ENCODE data around the gene NAPEPLD. TPM values are rescaled to one million over a fixed set of nuclear protein-coding genes. Genes with fewer than 3 reads are reported as not detected.
"Not testable (repeated sequence)": the region's sequence is repeated elsewhere in the genome, so short reads cannot be mapped to it uniquely, and the experiment has no call there.

The NAPEPLD gene
- total and polyA plus RNA-seq, 7 donors: 11.0 to 26.8 (median 12.2) TPM

- H3K9me3 ChIP-seq; H3K4me1 ChIP-seq; DNase-seq; H3K27me3 ChIP-seq; H3K36me3 ChIP-seq; intact Hi-C loops (cut with DNase I); H3K27ac ChIP-seq; H3K4me3 ChIP-seq: not testable (repeated sequence)
- 81 to 86% methylated on average over 8 of the region's 8 CpGs for WGBS, 2 donors
Measured at GRCh38 chr7:103155331-103156024, 6.6 kb upstream of the NAPEPLD start.

DNA sequence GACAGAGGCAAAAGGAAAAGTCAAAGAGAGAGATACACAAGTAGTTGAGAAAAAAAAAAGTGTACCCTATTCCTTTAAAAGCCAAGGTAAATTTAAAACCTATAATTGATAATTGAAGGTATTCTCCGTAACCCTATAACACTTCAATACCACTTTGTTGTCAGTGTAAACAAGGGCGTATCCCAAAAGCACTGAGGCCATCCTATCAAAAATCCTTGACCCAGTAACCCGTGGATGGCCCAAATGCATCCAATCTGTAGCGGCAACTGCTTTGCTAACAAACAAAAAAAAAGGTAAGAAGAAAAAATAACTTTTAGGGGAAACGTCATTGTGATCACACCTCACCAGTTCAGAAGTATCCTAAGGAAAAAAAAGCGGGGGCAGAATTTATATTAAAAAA is 5.1 kb upstream of the NAPEPLD start:
- H3K4me1 ChIP-seq: peaks cover 0 to 5% (median 2%) of the 10 kb centered on the region in 4 donors
- H3K36me3 ChIP-seq: no peaks in the 10 kb centered on the region
- WGBS, 2 donors: 35 to 80% methylated on average over 6 of the region's 6 CpGs
- intact Hi-C loops (cut with DNase I): no loop called here
- H3K9me3 ChIP-seq: no peaks in the 10 kb centered on the region
- H3K27ac ChIP-seq: no peak overlapping the region
- no peak overlapping the region for H3K4me3 ChIP-seq
- no peaks in the 10 kb centered on the region for H3K27me3 ChIP-seq
- TF ChIP-seq EP300 (IDR thresholded peaks at IDR 0.05) (no peak), POLR2A (IDR thresholded peaks at IDR 0.05) (no peak), POLR2AphosphoS5 (IDR thresholded peaks at IDR 0.05) (no peak), CTCF (IDR thresholded peaks at IDR 0.05) (no peak)
- DNase-seq: no peak

DNA sequence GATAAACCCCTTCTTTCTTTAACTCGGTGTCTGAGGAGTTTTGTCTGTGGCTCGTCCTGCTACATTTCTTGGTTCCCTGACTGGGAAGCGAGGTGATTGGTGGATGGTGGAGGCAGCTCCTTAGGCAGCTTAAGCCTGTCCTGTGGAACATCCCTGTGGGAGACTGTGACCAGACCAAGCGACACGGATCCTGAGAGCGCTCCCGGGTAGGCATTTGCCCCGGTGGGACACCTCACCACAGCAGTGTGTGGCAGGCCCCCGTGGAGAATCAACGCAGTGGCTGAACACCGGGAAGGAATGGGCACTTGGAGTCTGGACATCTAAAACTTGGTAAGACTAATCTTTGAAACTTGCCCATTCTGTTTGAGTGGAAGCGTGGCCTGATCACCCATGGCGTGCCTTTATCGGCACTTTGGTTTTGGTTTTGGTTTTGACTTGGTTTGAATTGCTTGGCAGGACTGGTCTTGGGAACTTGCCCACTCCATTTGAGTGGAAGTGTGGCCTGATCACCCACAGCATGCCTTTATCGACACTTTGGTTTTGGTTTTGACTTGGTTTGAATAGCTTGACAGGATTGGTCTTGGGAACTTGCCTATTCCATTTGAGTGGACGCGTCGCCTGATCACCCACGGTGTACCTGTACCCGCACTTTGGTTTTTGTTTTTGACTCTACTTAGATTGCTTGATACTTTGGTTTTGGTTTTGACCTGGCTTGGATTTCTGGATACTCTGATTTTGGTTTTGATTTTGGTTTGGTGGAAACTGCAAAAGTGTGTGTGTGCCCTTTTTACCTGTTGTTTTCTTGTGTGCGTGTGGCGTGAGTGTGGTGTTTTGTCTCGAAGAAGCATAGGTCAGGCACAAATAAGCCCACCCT is 4.1 kb upstream of the NAPEPLD start:
- WGBS, 2 donors: 93 to 95% methylated on average over 23 of the region's 23 CpGs

GRCh38 chr7:103151993-103152676 is 3.2 kb upstream of the NAPEPLD start:
- peaks cover 3 to 19% (median 12%) of the 10 kb centered on the region in 4 donors for H3K4me1 ChIP-seq
- H3K27me3 ChIP-seq; H3K9me3 ChIP-seq; intact Hi-C loops (cut with DNase I); H3K36me3 ChIP-seq; H3K27ac ChIP-seq; DNase-seq; H3K4me3 ChIP-seq: not testable (repeated sequence)
- 33 to 83% methylated on average over 8 of the region's 8 CpGs for WGBS, 2 donors

More for the DNA sequence above, 4.1 kb upstream of the NAPEPLD start:
- DNase-seq; H3K9me3 ChIP-seq; H3K36me3 ChIP-seq; H3K4me3 ChIP-seq; H3K27me3 ChIP-seq; intact Hi-C loops (cut with DNase I); H3K27ac ChIP-seq: not testable (repeated sequence)
- peaks cover under 1 to 11% (median 5%) of the 10 kb centered on the region in 4 donors for H3K4me1 ChIP-seq

DNA sequence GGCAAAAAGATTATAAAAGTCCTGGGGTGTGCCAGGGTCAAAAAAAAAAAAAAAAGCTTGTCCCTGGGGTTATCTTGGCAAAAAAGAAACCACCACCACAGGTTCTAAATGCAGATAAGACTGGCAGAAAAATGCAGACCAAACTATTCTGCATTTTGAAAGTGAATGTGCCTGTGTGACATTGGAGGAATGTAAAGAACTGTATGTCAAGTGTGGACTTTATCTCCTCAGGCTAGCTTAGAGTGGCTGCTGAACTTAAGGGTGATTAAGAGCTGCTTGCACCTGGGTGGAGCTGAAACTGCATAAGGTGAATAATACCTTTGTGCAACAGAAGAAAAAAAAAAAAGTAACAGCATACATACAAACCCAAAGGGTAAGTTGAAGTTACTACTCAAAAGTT is 1.3 kb upstream of the NAPEPLD start:
- Histone ChIP-seq H3K36me3 (no peaks in the 10 kb centered on the region), H3K27me3 (no peaks in the 10 kb centered on the region), H3K27ac (no peak overlapping the region), H3K4me3 (no peak overlapping the region), H3K4me1 (peaks cover 3 to 30% (median 21%) of the 10 kb centered on the region in 4 donors), H3K9me3 (no peaks in the 10 kb centered on the region)
- no peak for DNase-seq
- intact Hi-C loops (cut with DNase I): no loop called here
- no peak for TF ChIP-seq EP300 (IDR thresholded peaks at IDR 0.05)
- no peak for TF ChIP-seq CTCF (IDR thresholded peaks at IDR 0.05)
- no peak for TF ChIP-seq POLR2AphosphoS5 (IDR thresholded peaks at IDR 0.05)
- TF ChIP-seq POLR2A (IDR thresholded peaks at IDR 0.05): no peak

DNA sequence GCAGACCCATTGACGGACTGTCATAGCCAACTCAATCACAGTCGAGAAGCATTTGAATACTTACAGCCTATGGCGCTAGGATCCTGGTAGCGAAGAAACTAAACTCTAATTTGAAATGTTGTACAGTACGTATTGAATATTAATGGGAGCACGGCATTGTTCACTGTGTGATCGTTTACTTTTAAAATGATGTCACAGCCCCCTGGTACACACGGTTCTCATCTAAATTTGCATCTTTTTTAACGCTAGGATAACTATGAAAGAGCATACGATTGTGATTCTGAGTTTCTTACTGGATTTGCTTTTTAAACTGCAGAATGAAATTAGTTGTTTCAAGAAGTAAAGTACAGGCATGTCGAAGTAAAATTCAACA is 895 bp upstream of the NAPEPLD start:
- Histone ChIP-seq H3K36me3 (no peaks in the 10 kb centered on the region), H3K27ac (peak overlapping the region; percentile 91 to 98 (median 94)), H3K27me3 (no peaks in the 10 kb centered on the region), H3K4me3 (peak overlapping the region; percentile 66 to 79 (median 72)), H3K4me1 (peaks cover 3 to 30% (median 21%) of the 10 kb centered on the region in 4 donors), H3K9me3 (no peaks in the 10 kb centered on the region)
- no peak for TF ChIP-seq EP300 (IDR thresholded peaks at IDR 0.05)
- no peak for TF ChIP-seq POLR2AphosphoS5 (IDR thresholded peaks at IDR 0.05)
- TF ChIP-seq CTCF (IDR thresholded peaks at IDR 0.05): no peak
- WGBS, 2 donors: 20 to 82% methylated on average over 11 of the region's 11 CpGs
- intact Hi-C loops (cut with DNase I): loop anchor here (1.0 kb wide), 1 partner anchor 75 kb away; the partner anchor contains the start of gene FBXL13
- DNase-seq: no peak

All from sigmoid colon (tissue), 7 donors.